ENCODE measurements around the gene FUCA2.

Gene FUCA2

GRCh38 chr6:143510991-143511891, at the start of gene FUCA2:
TSS of gene FUCA2 (minus strand) at chr6:143511720. CDS start at chr6:143511634, 86 bp downstream.
- H3K27ac ChIP-seq, result peak within 1 kb of the TSS; percentile 30
- DNase-seq (ENCODE audit: low read depth, low spot score), result peak; percentile 12

GRCh38 chr6:143561105-143561704, 49.7 kb upstream of the FUCA2 start:
- no peak for DNase-seq (ENCODE audit: low read depth, low spot score)
- no peak overlapping the region for H3K27ac ChIP-seq

- H3K27ac ChIP-seq, result no peak overlapping the region
- DNase-seq (ENCODE audit: low read depth, low spot score), result no peak
Measured at GRCh38 chr6:143559051-143559660, 47.6 kb upstream of the FUCA2 start.

- no peak overlapping the region for H3K27ac ChIP-seq
- DNase-seq (ENCODE audit: low read depth, low spot score), result no peak
Measured at GRCh38 chr6:143556529-143556928, 45.0 kb upstream of the FUCA2 start.

- DNase-seq (ENCODE audit: low read depth, low spot score), result no peak
- H3K27ac ChIP-seq, result no peak overlapping the region
Measured at GRCh38 chr6:143555582-143555981, 44.1 kb upstream of the FUCA2 start.

GRCh38 chr6:143555071-143555492, 43.6 kb upstream of the FUCA2 start:
- no peak overlapping the region for H3K27ac ChIP-seq
- DNase-seq (ENCODE audit: low read depth, low spot score), result no peak

GRCh38 chr6:143553337-143553736, 41.8 kb upstream of the FUCA2 start:
- H3K27ac ChIP-seq, result no peak overlapping the region
- no peak for DNase-seq (ENCODE audit: low read depth, low spot score)

- H3K27ac ChIP-seq, result peak overlapping the region; percentile 43
- no peak for DNase-seq (ENCODE audit: low read depth, low spot score)
Measured at GRCh38 chr6:143549949-143550268, 38.4 kb upstream of the FUCA2 start.

GRCh38 chr6:143549221-143549948, 37.9 kb upstream of the FUCA2 start:
- peak; percentile 95 for DNase-seq (ENCODE audit: low read depth, low spot score)
- peak overlapping the region; percentile 43 for H3K27ac ChIP-seq

- DNase-seq (ENCODE audit: low read depth, low spot score), result no peak
- no peak overlapping the region for H3K27ac ChIP-seq
Measured at GRCh38 chr6:143546599-143546998, 35.1 kb upstream of the FUCA2 start.

GRCh38 chr6:143545976-143546547, 34.5 kb upstream of the FUCA2 start:
- peak overlapping the region; percentile 36 for H3K27ac ChIP-seq
- no peak for DNase-seq (ENCODE audit: low read depth, low spot score)

- H3K27ac ChIP-seq, result peak overlapping the region; percentile 36
- DNase-seq (ENCODE audit: low read depth, low spot score), result no peak
Measured at GRCh38 chr6:143545165-143545564, 33.6 kb upstream of the FUCA2 start.

- no peak overlapping the region for H3K27ac ChIP-seq
- DNase-seq (ENCODE audit: low read depth, low spot score), result no peak
Measured at GRCh38 chr6:143544011-143544696, 32.6 kb upstream of the FUCA2 start.

- no peak overlapping the region for H3K27ac ChIP-seq
- DNase-seq (ENCODE audit: low read depth, low spot score), result no peak
Measured at GRCh38 chr6:143543435-143543834, 31.9 kb upstream of the FUCA2 start.

GRCh38 chr6:143542888-143543287, 31.4 kb upstream of the FUCA2 start:
- H3K27ac ChIP-seq, result peak overlapping the region; percentile 5
- peak; percentile 72 for DNase-seq (ENCODE audit: low read depth, low spot score)

- no peak for DNase-seq (ENCODE audit: low read depth, low spot score)
- H3K27ac ChIP-seq, result no peak overlapping the region
Measured at GRCh38 chr6:143540192-143540591, 28.7 kb upstream of the FUCA2 start.

- no peak for DNase-seq (ENCODE audit: low read depth, low spot score)
- H3K27ac ChIP-seq, result no peak overlapping the region
Measured at GRCh38 chr6:143539734-143540133, 28.2 kb upstream of the FUCA2 start.

GRCh38 chr6:143539106-143539505, 27.6 kb upstream of the FUCA2 start:
- no peak overlapping the region for H3K27ac ChIP-seq
- DNase-seq (ENCODE audit: low read depth, low spot score), result no peak

GRCh38 chr6:143538374-143538773, 26.9 kb upstream of the FUCA2 start:
- no peak overlapping the region for H3K27ac ChIP-seq
- DNase-seq (ENCODE audit: low read depth, low spot score), result no peak
